ENCODE measurements around the gene DPYSL3. TPM values are rescaled to one million over a fixed set of nuclear protein-coding genes. Genes with fewer than 3 reads are reported as not detected.

DPYSL3 gene
- total RNA-seq, 3 donors from 2014 or later = 12.0 to 134 (median 31.1) TPM

GRCh38 chr5:147539053-147539452, 29.2 kb upstream of the DPYSL3 start:
- no peak for ATAC-seq
- DNase-seq = no peak
- Histone ChIP-seq H3K36me3 (ENCODE audit: low read depth) (no peaks in the 10 kb centered on the region), H3K4me3 (no peak overlapping the region), H3K4me1 (ENCODE audit: low read depth) (no peaks in the 10 kb centered on the region), H3K9me3 (no peaks in the 10 kb centered on the region)
- TF ChIP-seq, protein P1, sequence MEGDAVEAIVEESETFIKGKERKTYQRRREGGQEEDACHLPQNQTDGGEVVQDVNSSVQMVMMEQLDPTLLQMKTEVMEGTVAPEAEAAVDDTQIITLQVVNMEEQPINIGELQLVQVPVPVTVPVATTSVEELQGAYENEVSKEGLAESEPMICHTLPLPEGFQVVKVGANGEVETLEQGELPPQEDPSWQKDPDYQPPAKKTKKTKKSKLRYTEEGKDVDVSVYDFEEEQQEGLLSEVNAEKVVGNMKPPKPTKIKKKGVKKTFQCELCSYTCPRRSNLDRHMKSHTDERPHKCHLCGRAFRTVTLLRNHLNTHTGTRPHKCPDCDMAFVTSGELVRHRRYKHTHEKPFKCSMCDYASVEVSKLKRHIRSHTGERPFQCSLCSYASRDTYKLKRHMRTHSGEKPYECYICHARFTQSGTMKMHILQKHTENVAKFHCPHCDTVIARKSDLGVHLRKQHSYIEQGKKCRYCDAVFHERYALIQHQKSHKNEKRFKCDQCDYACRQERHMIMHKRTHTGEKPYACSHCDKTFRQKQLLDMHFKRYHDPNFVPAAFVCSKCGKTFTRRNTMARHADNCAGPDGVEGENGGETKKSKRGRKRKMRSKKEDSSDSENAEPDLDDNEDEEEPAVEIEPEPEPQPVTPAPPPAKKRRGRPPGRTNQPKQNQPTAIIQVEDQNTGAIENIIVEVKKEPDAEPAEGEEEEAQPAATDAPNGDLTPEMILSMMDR (IDR thresholded peaks at IDR 0.05) = no peak
- intact Hi-C loops (cut with DNase I, micrococcal nuclease) = no loop called here

DNA sequence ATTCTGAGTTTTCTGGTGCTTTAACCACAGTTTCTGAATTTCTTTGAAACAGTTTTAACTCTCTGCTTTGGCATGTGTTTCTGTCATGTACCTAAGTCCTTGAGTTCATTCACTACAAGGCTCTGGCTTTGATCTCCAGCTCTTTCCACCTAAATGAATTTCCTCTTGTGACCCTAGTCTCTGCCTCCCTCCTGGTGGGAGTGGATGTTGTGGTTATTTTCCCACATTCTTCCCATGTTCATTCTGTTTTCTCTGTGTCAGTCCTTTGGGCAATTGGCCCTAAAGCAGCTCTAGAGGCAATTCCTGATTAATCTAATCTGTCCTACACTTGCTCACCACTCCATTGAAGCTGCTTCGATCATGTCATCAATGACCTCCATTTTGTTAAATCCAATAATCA, 28.4 kb upstream of the DPYSL3 start:
- no peaks in the 10 kb centered on the region for H3K4me1 ChIP-seq (ENCODE audit: low read depth)
- DNase-seq (no peak), ATAC-seq (no peak)
- no peak overlapping the region for H3K4me3 ChIP-seq
- intact Hi-C loops (cut with DNase I, micrococcal nuclease) = no loop called here
- no peaks in the 10 kb centered on the region for H3K36me3 ChIP-seq (ENCODE audit: low read depth)
- TF ChIP-seq, protein P1 (IDR thresholded peaks at IDR 0.05) = no peak
- no peaks in the 10 kb centered on the region for H3K9me3 ChIP-seq

DNA sequence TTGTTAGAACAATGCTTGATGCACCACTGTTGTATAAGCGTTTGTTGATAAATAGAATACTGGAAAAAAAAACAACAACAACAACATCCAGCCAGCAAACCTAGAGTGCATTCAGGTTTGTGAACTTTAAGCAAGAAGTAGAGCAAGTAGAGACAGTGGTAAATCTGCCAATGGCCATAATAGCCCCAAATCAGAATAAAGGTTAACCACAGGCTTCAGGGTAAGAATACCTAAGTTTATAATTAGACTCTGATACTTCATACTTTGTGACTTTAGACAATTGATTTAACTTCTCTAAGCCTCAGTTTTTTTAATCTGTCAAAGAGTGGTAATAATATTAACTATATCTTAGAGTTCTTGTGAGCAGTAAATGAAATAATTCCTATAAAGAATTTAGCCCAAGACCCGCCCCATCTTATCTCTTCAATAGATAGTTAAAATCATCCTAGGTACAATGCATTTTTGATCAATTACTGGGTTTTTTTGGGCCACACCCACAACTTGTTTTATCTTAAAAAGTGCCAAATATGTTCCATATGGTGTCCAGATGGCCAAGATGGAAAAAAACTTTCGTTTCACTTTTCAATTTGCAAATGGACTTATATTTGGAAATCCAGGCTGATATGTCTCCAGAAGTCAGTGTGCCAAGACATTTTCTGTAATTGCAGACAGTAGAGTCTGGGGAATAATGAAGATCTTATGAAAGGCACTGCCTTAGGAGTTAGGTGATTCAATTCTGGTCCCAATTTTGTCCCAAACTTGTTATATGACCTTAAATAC, 24.5 kb upstream of the DPYSL3 start:
- no peak for DNase-seq
- TF ChIP-seq, protein P1 (IDR thresholded peaks at IDR 0.05) = no peak
- intact Hi-C loops (cut with DNase I, micrococcal nuclease) = no loop called here
- no peak for ATAC-seq
- H3K9me3 ChIP-seq = no peaks in the 10 kb centered on the region
- H3K4me1 ChIP-seq (ENCODE audit: low read depth) = no peaks in the 10 kb centered on the region
- H3K4me3 ChIP-seq = no peak overlapping the region
- no peaks in the 10 kb centered on the region for H3K36me3 ChIP-seq (ENCODE audit: low read depth)

DNA sequence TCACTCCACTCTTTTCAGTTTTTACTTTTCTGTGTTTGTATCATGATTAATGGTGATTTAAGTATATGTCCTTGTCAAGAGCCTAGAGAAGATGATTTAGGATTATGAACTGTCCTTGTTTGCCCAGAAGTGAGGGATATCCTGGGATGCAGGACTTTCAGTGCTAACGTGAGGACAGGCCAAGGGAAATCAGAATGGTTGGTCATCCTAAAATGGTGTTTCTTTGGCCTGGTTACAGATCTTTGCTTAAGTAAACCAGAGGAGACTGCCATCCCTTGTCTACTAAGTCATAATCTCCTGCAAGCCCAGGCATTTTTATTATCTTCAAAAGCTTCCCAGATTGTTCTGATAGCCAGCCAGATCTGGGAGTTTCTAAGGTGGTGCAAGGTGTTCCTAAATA, 22.3 kb upstream of the DPYSL3 start:
- ATAC-seq (no peak), DNase-seq (no peak)
- TF ChIP-seq, protein P1 (IDR thresholded peaks at IDR 0.05) = no peak
- no peaks in the 10 kb centered on the region for H3K9me3 ChIP-seq
- H3K36me3 ChIP-seq (ENCODE audit: low read depth) = no peaks in the 10 kb centered on the region
- H3K4me1 ChIP-seq (ENCODE audit: low read depth) = no peaks in the 10 kb centered on the region
- intact Hi-C loops (cut with DNase I, micrococcal nuclease) = no loop called here
- no peak overlapping the region for H3K4me3 ChIP-seq

DNA sequence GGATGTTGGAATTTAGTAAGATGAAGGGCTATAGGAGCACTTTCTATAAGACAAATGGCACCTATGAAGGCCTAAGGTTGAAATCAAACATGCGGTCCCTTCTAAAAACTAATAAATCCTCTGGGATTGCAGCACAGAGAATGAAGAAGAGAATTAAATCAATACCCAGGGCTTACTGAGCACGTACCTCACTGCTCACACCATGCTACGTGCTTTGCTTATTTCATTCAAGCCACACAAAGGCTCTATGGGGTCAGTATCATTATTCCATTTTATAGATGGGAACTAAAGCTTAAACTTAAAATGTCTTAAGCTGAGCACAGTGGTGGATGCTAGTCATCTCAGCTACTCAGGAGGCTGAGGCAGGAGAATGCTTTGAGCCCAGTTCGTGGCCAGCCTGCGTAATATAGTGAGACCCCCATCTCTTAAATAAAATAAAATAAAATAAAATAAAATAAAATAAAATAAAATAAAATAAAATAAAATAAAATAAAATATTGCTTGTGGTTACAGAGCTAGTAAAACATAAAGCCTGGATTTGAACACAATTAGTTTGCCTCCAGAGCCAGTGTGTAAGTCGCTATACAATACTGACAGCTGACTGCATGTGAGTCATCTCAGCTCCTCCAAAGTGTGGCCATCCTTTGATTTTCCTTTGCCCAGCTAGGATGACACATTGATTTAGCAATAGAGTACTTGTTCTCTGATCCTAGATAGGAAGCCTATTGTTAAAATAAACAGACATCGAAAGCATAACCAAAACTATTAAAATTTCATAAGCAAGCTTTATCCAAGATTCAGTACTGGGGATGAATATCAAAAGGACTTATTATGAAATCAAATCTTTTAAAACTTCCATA, 20.9 kb upstream of the DPYSL3 start:
- H3K4me1 ChIP-seq (ENCODE audit: low read depth) = no peaks in the 10 kb centered on the region
- intact Hi-C loops (cut with DNase I, micrococcal nuclease) = no loop called here
- DNase-seq = no peak
- no peaks in the 10 kb centered on the region for H3K9me3 ChIP-seq
- no peak for ATAC-seq
- no peaks in the 10 kb centered on the region for H3K36me3 ChIP-seq (ENCODE audit: low read depth)
- no peak overlapping the region for H3K4me3 ChIP-seq
- TF ChIP-seq, protein P1 (IDR thresholded peaks at IDR 0.05) = no peak

All from mucosa of descending colon (tissue), 3 donors.